Measurements from ENCODE around the gene NR3C2.
A peak's percentile ranks its signal among the peaks of the same experiment; 100 is the strongest.
"Not testable (repeated sequence)": the region's sequence is repeated elsewhere in the genome, so short reads cannot be mapped to it uniquely, and the experiment has no call there.

Gene NR3C2

DNA sequence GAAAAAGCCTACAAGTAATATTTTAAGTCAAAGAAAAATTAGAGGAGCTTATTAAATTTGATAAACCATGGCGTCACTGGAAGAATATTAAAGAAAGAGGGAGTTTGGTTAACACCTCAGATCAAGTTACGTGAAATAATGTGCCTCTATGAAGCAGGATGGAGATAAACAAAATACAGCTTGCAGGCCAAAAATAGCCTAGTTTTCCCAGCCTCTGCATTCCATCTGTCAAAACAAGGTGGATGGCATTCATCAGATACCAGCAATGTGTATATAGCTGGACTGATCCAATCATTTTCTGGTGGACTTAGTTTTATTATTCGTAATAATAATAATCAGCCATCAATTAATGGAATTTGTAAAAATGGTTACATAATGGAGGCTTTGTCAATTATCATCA is 230.7 kb downstream of the NR3C2 start:
- Histone ChIP-seq H3K27me3 (ENCODE audit: control insufficient read depth in 1 of 2, insufficient read depth in 2 of 2, low read length in 2 of 2) (no peaks in the 10 kb centered on the region), H3K4me1 (ENCODE audit: insufficient read depth, low read length) (peaks cover 43% of the 10 kb centered on the region), H3K9ac (ENCODE audit: low read length) (no peak overlapping the region), H3K4me3 (ENCODE audit: low read depth in 1 of 2, low read length in 2 of 2) (no peak overlapping the region), H3K27ac (ENCODE audit: low read depth, low read length) (peak overlapping the region; percentile 7), H3K36me3 (ENCODE audit: insufficient read depth, low read length) (no peaks in the 10 kb centered on the region), H3K9me3 (ENCODE audit: low read length) (no peaks in the 10 kb centered on the region)

DNA sequence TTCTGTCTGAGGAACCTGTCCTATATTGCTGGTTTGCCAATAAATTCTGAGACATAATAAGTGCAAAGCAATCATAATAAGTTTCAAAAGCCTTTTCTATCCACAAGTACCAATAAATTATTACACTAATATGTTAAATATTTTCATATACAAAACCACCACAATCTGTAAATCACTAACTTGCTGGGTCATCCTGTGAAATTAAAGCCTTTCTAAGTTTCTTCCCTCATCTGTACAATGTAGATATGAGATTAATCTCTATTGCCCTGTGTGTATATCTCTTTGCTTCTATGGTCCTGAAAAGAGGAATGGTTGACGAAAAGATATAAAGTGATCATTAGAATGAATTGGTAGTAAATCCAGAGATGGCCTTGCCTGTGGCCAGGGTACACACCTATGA is 231.6 kb downstream of the NR3C2 start:
- H3K4me1 ChIP-seq (ENCODE audit: insufficient read depth, low read length), result peaks cover 34% of the 10 kb centered on the region
- H3K36me3 ChIP-seq (ENCODE audit: insufficient read depth, low read length), result no peaks in the 10 kb centered on the region
- no peaks in the 10 kb centered on the region for H3K27me3 ChIP-seq (ENCODE audit: control insufficient read depth in 1 of 2, insufficient read depth in 2 of 2, low read length in 2 of 2)
- H3K27ac ChIP-seq (ENCODE audit: low read depth, low read length), result no peak overlapping the region
- no peak overlapping the region for H3K9ac ChIP-seq (ENCODE audit: low read length)
- no peaks in the 10 kb centered on the region for H3K9me3 ChIP-seq (ENCODE audit: low read length)
- H3K4me3 ChIP-seq (ENCODE audit: low read depth in 1 of 2, low read length in 2 of 2), result no peak overlapping the region

- H3K27ac ChIP-seq (ENCODE audit: low read depth, low read length), result no peak overlapping the region
- H3K36me3 ChIP-seq (ENCODE audit: insufficient read depth, low read length), result no peaks in the 10 kb centered on the region
- H3K9me3 ChIP-seq (ENCODE audit: low read length), result no peaks in the 10 kb centered on the region
- H3K27me3 ChIP-seq (ENCODE audit: control insufficient read depth in 1 of 2, insufficient read depth in 2 of 2, low read length in 2 of 2), result no peaks in the 10 kb centered on the region
- H3K4me3 ChIP-seq (ENCODE audit: low read depth in 1 of 2, low read length in 2 of 2), result no peak overlapping the region
- no peak overlapping the region for H3K9ac ChIP-seq (ENCODE audit: low read length)
- peaks cover 21% of the 10 kb centered on the region for H3K4me1 ChIP-seq (ENCODE audit: insufficient read depth, low read length)
Observed at GRCh38 chr4:148207068-148207467, 235.1 kb downstream of the NR3C2 start.

DNA sequence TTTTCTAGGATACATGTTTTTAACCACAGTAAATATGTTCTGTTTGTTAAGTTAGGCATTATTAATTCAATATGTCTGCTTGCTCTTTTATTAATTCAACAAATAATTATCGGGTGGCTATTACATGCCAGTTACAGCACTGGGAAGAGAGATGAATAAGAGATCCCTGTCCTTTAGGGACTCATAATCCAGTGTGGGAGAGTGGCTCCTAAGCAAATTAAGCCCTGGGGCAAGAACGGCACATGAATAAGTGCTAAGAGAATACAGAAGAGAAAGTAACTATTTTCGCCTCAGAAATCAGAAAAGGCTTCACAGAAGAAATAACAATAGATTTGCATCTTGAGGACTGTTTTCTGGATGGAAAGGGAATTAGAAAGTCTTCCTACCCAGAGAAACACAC is 236.7 kb downstream of the NR3C2 start:
- H3K36me3 ChIP-seq (ENCODE audit: insufficient read depth, low read length), result no peaks in the 10 kb centered on the region
- H3K9ac ChIP-seq (ENCODE audit: low read length), result no peak overlapping the region
- no peak overlapping the region for H3K4me3 ChIP-seq (ENCODE audit: low read depth in 1 of 2, low read length in 2 of 2)
- H3K4me1 ChIP-seq (ENCODE audit: insufficient read depth, low read length), result peaks cover 12% of the 10 kb centered on the region
- no peaks in the 10 kb centered on the region for H3K27me3 ChIP-seq (ENCODE audit: control insufficient read depth in 1 of 2, insufficient read depth in 2 of 2, low read length in 2 of 2)
- no peak overlapping the region for H3K27ac ChIP-seq (ENCODE audit: low read depth, low read length)
- H3K9me3 ChIP-seq (ENCODE audit: low read length), result no peaks in the 10 kb centered on the region

DNA sequence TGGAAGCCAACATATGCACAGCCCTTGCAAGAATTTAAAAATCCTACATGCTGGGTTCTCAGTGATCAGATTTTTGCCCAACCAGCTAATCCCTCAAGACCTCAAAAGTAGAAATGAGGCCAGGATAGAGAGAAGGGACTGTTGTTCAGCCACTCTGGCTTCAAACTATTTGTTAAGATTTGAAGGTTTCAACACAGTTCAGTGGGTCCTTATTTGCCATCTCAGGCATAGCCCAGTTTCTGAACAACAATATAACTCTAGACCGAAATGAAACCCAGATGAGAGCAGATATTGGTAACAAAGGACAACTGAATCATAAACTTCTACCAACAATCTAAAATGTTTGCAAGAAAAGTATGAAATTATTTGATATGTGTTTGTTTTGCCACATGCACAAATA is 237.3 kb downstream of the NR3C2 start:
- H3K27ac ChIP-seq (ENCODE audit: low read depth, low read length), result no peak overlapping the region
- H3K36me3 ChIP-seq (ENCODE audit: insufficient read depth, low read length), result no peaks in the 10 kb centered on the region

GRCh38 chr4:148204171-148204570 is 238.0 kb downstream of the NR3C2 start:
- Histone ChIP-seq H3K9me3 (ENCODE audit: low read length) (no peaks in the 10 kb centered on the region), H3K4me3 (ENCODE audit: low read depth in 1 of 2, low read length in 2 of 2) (no peak overlapping the region), H3K27ac (ENCODE audit: low read depth, low read length) (no peak overlapping the region), H3K4me1 (ENCODE audit: insufficient read depth, low read length) (peaks cover 12% of the 10 kb centered on the region), H3K9ac (ENCODE audit: low read length) (no peak overlapping the region), H3K36me3 (ENCODE audit: insufficient read depth, low read length) (no peaks in the 10 kb centered on the region), H3K27me3 (ENCODE audit: control insufficient read depth in 1 of 2, insufficient read depth in 2 of 2, low read length in 2 of 2) (no peaks in the 10 kb centered on the region)

More for the DNA sequence above, 237.3 kb downstream of the NR3C2 start:
- H3K9me3 ChIP-seq (ENCODE audit: low read length), result no peaks in the 10 kb centered on the region
- peaks cover 12% of the 10 kb centered on the region for H3K4me1 ChIP-seq (ENCODE audit: insufficient read depth, low read length)
- H3K9ac ChIP-seq (ENCODE audit: low read length), result no peak overlapping the region
- H3K27me3 ChIP-seq (ENCODE audit: control insufficient read depth in 1 of 2, insufficient read depth in 2 of 2, low read length in 2 of 2), result no peaks in the 10 kb centered on the region
- no peak overlapping the region for H3K4me3 ChIP-seq (ENCODE audit: low read depth in 1 of 2, low read length in 2 of 2)

GRCh38 chr4:148203056-148203898 is 238.9 kb downstream of the NR3C2 start:
- peaks cover 12% of the 10 kb centered on the region for H3K4me1 ChIP-seq (ENCODE audit: insufficient read depth, low read length)
- no peaks in the 10 kb centered on the region for H3K9me3 ChIP-seq (ENCODE audit: low read length)
- no peaks in the 10 kb centered on the region for H3K27me3 ChIP-seq (ENCODE audit: control insufficient read depth in 1 of 2, insufficient read depth in 2 of 2, low read length in 2 of 2)
- H3K4me3 ChIP-seq (ENCODE audit: low read depth in 1 of 2, low read length in 2 of 2), result no peak overlapping the region
- no peak overlapping the region for H3K9ac ChIP-seq (ENCODE audit: low read length)
- H3K27ac ChIP-seq (ENCODE audit: low read depth, low read length), result no peak overlapping the region
- no peaks in the 10 kb centered on the region for H3K36me3 ChIP-seq (ENCODE audit: insufficient read depth, low read length)

- no peak overlapping the region for H3K9ac ChIP-seq (ENCODE audit: low read length)
- no peak overlapping the region for H3K27ac ChIP-seq (ENCODE audit: low read depth, low read length)
- no peaks in the 10 kb centered on the region for H3K9me3 ChIP-seq (ENCODE audit: low read length)
- H3K4me3 ChIP-seq (ENCODE audit: low read depth in 1 of 2, low read length in 2 of 2), result no peak overlapping the region
- no peaks in the 10 kb centered on the region for H3K27me3 ChIP-seq (ENCODE audit: control insufficient read depth in 1 of 2, insufficient read depth in 2 of 2, low read length in 2 of 2)
- H3K4me1 ChIP-seq (ENCODE audit: insufficient read depth, low read length), result peaks cover 12% of the 10 kb centered on the region
- no peaks in the 10 kb centered on the region for H3K36me3 ChIP-seq (ENCODE audit: insufficient read depth, low read length)
Observed at GRCh38 chr4:148200960-148201359, 241.3 kb downstream of the NR3C2 start.

DNA sequence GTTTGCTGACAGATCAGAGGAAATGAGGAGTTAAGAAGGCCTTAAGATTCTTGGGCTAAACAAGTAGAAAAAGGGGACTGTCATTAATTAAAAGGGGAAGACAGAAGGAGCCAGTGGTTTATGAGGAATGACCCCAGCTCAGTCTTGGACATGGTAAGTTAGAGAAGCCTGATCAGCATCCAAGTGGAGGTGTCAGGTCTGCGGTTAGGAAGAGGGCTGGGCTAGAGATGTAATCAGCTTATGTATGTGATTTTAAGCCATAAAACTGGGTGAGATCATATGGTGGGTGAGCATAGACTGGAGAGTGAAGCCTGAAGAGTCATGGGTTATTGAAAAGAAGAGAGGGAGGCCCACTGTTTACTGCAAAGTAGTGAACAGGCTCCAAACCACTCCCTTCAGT is 246.1 kb downstream of the NR3C2 start:
- no peaks in the 10 kb centered on the region for H3K4me1 ChIP-seq (ENCODE audit: insufficient read depth, low read length)
- no peaks in the 10 kb centered on the region for H3K9me3 ChIP-seq (ENCODE audit: low read length)
- no peak overlapping the region for H3K4me3 ChIP-seq (ENCODE audit: low read depth in 1 of 2, low read length in 2 of 2)
- no peak overlapping the region for H3K27ac ChIP-seq (ENCODE audit: low read depth, low read length)
- H3K9ac ChIP-seq (ENCODE audit: low read length), result no peak overlapping the region
- no peaks in the 10 kb centered on the region for H3K27me3 ChIP-seq (ENCODE audit: control insufficient read depth in 1 of 2, insufficient read depth in 2 of 2, low read length in 2 of 2)
- peaks cover 16% of the 10 kb centered on the region for H3K36me3 ChIP-seq (ENCODE audit: insufficient read depth, low read length)

GRCh38 chr4:148192526-148192925 is 249.7 kb downstream of the NR3C2 start:
- Histone ChIP-seq H3K27me3 (ENCODE audit: control insufficient read depth in 1 of 2, insufficient read depth in 2 of 2, low read length in 2 of 2) (no peaks in the 10 kb centered on the region), H3K4me1 (ENCODE audit: insufficient read depth, low read length) (no peaks in the 10 kb centered on the region), H3K4me3 (ENCODE audit: low read depth in 1 of 2, low read length in 2 of 2) (no peak overlapping the region), H3K9me3 (ENCODE audit: low read length) (no peaks in the 10 kb centered on the region), H3K9ac (ENCODE audit: low read length) (no peak overlapping the region), H3K36me3 (ENCODE audit: insufficient read depth, low read length) (peaks cover 16% of the 10 kb centered on the region), H3K27ac (ENCODE audit: low read depth, low read length) (no peak overlapping the region)

DNA sequence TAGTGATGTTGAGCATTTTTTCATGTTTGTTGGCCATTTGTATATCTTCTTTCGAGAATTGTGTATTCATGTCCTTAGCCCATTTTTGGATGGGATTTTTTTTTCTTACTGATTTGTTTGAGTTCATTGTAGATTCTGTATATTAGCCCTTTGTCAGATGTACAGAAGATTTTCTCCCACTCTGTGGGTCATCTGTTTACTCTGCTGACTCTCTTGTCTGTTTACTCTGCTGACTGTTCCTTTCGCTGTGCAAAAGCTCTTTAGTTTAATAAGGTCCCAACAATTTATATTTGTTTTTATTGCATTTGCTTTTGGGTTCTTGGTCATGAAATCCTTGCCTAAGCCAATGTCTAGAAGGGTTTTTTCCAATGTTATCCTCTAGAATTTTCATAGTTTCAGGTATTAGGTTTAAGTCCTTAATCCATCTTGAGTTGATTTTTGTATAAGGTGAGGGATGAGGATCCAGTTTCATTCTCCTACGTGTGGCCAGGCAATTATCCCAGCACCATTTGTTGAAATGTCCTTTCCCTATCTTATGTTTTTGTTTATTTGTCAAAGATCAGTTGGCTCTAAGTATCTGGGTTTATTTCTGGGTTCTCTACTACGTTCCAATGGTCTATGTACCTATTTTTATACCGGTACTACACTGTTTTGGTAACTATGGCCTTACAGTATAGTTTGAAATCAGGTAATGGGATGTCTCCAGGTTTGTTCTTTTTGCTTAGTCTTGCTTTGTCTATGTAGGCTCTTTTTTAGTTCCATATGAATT is 254.6 kb downstream of the NR3C2 start:
- H3K4me1 ChIP-seq (ENCODE audit: insufficient read depth, low read length); H3K9me3 ChIP-seq (ENCODE audit: low read length); H3K36me3 ChIP-seq (ENCODE audit: insufficient read depth, low read length); H3K4me3 ChIP-seq (ENCODE audit: low read depth in 1 of 2, low read length in 2 of 2); H3K27ac ChIP-seq (ENCODE audit: low read depth, low read length); H3K27me3 ChIP-seq (ENCODE audit: control insufficient read depth in 1 of 2, insufficient read depth in 2 of 2, low read length in 2 of 2); H3K9ac ChIP-seq (ENCODE audit: low read length): not testable (repeated sequence)

Measured in muscle layer of colon (tissue), 2 donors.